Activated CD4-positive, alpha-beta T cell treated with anti-CD3 and anti-CD28 coated beads for 4 hours (primary cell): ENCODE data around the gene RNF224.

Experiments used
- DNase-seq, 2 donors: peaks; one replicate each; pipeline ENCODE4 v3.0.0-alpha.2; 2020

The RNF224 gene

DNA sequence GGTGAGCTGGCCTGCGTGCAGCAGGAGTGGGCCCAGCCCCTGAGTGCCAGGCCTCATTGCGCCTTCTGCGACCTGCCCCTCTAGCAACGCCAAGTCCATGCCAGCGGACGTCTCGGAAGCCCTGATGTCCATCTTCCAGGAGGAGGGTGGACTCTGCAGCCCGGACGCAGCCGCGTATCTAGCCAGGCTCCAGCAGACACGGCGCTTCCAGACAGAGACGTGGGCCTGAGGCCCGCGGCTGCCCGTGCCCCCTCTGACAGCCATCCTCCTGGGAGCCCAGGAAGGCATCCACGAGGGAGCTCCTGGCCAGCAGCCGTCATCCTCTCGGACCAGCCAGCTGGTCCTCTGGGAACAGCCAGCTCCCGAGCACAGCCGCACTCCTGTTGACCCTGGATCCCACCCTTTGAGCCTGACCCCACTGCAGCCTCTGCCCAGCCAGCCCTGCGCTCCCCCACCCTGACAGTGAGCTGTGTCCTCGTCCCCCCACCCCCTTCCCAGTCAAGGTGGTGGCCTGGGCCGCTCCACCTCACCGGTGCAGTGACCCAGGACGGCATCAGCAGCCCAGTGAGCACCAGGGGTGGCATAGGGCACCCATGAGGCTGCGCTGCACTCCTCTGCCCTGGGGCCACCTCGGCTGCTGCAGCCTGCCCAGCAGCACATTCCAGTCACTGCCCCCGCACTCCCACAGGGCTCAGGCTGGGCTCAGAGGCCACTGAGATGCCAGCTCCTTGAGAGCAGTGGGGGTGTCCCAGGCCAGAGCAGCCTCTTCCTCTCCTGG is 10.9 kb upstream of the RNF224 start:
- no peak for DNase-seq

DNA sequence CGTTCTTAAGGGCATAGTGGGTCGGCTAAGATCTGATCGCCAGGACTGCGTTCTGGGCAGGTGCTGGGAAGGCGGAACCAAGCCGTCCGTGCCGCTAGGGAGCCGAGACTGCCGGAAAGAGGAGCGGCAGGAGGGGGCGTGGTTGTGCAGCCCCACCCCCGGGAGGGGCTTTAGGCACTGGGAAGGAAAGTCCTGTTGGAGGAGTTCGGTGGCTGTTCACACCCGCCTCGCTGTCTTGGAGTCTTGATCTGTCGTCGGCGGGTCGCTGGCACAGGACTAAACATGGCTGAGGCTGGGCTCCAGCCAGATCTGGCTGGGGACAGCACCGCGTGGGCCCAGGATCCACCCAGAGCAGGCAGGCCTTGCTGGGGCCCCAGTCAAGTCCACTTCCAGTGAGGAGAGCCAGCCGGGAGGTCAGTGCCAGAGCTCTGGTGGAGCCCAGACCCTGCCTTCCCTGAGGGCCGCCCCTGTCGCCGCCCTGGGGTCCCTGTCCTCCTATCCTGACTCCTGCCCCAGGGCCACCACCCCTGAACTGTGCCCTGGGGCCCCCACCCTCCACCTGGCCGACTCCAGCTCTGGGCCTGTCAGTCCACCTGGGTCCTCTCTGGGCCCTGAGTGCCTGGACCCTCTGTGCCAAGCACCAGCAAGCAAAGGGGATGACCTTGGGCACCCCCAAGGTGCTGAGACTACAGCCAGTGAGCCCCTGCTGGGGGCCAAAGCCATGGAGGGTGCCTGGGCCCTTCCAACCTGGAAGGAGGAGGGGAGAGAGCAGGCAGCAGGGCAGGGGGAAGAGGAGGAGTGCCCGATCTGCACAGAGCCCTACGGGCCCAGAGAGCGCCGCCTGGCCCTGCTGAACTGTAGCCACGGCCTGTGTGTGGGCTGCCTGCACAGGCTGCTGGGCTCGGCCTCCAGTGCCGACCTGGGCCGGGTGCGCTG is 9.8 kb upstream of the RNF224 start:
- no peak for DNase-seq

DNA sequence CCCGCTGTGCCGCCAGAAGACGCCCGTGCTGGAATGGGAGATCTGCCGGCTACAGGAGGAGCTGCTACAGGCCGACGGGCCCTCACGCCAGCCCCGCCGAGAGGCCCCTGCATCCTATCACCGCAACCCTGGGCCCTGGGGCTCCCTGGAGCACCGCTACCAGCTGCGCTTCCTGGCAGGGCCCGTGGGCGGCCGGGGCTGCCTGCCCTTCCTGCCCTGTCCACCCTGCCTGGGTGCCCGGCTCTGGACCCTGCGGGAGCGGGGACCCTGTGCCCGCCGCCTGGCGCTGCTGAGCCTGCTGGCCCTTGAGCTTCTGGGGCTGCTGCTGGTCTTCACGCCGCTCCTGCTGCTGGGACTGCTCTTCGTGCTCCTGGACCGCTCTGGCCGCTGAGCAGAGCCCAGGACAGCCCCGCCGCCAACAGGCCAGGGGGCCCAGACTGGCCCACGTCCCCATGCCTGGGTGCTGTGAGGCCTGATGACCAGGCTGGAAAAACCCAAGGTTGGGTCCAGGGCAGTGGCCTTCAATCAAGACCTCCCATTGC is 9.0 kb upstream of the RNF224 start:
- DNase-seq = no peak

DNA sequence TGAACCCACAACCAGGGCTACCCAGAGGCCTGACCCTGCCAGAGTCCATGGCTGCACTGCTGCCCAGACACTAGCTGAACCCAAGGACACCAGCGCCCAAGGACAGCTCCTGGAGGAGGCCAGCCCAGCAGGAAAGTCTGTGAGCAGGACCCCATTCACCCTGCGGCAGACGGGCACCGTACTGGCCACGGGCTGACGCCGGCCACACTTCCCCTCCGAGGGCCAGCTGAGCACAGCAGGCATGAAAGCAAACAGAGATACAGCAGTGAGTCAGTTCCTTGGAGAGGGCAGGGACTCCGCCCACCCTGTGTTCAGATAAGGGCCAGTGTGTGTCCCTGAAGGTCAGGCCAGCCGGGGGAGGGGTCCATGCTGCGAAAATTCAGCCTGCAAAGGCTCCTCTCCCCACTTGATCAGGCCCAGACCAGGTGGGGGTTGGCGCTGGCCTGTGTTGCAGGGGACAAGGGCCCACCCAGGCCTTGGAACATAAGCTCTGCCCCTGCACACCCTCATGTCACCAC is 8.5 kb upstream of the RNF224 start:
- DNase-seq = no peak

DNA sequence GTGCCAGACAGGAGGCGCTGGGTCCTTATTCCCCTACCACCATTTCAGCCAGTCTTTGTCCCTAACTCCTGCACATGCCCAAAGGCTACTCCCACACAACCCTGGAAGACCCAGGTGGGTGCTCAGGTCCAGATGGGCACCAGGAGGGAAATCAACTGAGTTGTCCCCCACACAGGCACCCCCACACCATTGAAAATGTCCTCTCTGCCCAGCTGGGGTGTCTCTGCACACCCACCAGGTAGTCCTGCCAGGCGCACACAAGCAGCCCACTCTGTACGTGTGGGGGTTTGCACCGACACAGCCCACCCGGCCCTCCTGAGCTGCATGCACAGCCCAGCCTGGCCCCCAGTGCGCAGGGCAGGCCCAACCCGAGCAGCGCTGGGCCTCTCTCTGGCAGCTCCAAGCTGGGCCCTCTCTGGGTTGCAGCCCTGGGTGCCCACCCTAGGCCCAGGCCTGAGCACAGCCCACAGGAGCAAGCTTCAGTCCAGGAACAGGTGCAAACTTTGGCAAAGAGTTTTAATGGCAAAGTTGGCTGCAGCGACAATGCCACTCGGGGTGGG is 7.5 kb upstream of the RNF224 start:
- DNase-seq = no peak

DNA sequence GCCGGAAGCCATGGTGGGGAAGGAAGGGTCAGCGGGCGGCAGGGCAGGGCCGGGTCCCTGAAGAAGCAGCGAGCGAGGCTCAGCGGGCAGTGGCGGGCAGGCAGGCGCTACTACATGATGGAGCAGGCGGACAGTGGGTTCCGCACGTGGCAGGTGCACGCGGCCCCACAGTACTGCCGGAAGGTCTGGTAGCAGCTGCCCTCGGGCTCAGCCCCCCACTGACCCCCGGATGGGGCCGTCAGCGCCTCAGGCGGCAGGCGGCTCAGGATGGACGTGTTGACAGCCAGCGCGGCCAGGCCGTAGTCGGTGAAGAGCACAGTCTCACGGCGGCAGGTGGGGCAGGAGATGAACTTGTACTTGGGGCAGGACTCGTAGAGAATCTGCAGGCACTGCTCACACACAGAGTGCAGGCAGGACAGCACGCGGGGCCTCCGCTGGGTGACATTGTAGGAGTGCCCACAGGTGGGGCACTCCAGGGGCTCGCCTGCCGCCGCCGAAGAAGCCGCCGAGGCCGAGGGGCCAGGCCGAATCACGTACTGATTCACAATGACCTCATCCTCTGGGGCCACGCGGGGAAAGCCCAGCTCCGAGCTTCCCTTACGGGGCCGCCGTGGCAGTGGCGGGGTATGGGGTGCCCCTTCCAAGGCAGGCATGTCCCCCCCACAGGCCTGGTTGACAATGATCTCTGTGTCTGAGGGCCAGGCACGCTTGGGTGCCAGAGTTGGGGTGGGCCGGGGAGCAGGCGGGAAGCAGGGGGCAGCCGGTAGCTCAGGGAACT is 6.8 kb upstream of the RNF224 start:
- no peak for DNase-seq

DNA sequence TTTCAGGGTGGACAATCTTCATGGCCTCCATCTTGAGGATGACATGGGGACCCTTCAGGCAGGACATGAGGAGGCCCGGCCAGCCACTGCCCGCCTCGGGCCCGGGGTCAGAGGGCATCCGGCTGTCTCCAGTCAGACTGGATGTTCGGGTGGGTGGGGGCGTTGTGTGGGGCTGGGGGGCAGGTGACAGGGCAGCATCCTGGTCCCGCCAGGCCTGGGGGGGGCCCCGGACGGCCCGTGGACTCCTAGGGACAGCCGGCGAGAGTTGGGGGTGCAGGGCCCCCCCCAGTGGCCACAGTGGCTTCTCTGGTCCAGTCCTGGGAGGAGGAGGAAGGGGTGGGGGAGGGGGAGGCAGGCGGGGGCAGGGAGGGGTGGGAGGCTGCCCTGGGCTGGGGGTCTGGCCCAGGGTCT is 6.2 kb upstream of the RNF224 start:
- DNase-seq = no peak

DNA sequence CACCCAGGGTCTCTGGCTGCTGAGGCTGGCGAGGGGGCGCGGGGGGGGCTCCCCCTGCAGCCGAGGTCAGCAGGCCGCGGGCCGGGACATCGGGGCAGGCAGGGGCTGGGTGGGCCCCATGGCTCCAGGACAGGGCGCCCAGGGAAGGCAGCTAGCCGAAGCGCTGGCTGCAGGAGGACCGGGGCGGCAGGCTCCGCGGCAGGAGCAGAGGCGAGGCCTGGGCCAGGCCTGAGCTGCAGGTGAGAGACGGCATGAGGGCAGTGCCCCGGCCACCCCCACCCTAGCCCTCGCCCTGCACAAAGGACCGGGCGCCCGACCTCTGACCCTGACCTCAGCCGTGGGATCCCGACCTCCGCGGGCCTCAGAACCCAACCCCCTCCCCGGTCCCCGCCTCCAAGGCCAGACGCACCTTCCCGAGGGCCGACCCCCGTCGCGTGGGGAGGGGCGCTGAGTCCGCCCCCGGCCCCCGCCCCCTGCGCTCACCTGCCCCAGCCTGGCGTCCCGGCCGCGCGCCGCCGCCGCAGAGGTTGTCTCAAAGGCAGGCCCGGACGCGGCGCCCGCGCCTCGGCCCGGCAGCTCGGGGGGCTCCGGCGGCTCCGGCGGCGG is 5.7 kb upstream of the RNF224 start:
- no peak for DNase-seq

DNA sequence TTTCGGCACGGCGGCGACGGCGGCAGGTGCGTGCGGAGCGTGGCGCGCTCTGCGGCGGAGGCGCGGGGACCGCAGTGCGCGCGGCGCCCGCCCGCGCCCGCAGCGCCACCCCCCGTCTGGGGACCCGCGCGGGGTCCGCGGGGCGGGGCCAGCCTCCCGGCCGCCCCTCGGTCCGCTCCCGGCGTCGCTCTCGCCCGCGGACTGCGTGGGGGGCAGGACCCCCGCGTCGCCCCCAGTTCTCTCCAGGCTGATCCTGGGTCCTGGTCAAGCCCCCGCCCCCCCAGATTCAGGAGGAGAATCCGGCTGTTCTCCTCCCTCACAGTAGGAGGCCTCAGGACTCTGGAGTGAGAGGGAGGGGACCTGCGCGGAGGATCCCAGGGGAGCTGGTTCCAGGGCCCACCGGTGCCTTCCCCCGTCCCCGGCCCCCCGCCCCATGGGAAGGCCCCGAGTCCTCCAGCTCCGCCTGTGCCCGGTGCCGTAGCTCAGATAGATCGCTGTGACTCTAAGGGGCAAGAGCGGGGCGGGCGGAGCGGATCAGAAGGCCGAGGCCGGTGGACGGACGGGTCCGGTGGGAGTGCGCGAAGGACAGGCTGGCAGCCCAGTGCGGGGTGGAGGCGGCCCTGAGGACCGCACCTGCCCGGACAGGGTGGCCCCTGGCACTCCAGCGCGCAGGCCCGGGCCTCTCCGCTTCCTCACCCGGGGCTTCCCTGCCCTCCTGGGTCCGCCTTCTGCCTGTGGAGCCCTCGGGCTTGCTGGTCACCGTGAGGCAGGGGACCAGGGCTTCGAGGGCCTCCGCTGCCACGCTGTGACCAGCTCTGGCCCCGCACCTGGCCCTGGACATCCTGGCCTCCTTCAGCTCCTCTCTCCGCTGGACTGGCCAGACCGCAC is 4.9 kb upstream of the RNF224 start, which contains the start of gene RNF208:
Gene RNF208, minus strand, starts transcription at position 51 of the 888 bp plus-strand sequence. CDS start 1,028 bp downstream, outside the sequence.
- no peak for DNase-seq

DNA sequence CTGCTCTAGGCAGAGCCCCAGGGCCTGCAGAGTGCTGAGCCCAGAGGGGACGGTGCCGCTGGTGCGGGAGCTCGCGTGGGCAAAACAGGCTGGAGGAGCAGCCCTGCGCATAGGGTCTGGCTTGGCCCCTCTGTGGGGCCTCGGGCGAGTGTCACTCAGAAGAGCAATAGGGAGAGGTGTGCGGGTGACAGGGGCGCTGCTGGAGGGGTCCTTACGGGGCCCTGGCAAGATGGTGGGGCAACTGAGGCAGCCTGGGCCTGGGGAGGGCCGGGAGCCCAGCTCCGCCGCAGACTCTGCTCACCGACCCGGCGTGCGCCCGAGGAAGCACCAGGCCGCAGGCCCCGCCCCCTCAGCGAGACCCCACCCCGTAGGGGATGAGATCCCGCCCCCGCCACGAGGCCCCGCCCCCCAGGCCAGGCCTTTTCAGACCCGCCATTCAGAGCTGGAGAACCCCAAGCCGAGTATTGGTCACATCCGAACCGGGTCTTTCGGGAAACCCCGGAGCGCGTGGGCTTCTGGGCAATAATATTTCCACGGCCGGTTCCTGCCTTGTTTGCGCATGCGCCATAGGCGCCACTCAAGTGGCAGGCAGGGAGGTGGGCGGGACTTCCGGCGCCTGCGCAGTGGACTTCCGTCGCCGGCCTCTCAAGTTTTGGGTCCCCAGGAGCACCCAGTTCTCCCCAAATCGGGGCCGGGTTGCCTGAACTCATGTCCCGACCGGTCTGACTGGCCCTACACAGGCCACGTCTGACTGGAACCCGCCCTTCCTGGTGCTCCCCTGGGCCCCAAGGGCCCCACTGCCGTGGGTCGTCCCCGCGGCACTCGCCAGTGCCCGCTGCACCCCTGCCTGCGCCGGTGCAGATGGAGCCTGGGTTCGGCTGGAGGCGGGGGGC is 4.0 kb upstream of the RNF224 start:
- DNase-seq = peak; percentile 97 to 99

DNA sequence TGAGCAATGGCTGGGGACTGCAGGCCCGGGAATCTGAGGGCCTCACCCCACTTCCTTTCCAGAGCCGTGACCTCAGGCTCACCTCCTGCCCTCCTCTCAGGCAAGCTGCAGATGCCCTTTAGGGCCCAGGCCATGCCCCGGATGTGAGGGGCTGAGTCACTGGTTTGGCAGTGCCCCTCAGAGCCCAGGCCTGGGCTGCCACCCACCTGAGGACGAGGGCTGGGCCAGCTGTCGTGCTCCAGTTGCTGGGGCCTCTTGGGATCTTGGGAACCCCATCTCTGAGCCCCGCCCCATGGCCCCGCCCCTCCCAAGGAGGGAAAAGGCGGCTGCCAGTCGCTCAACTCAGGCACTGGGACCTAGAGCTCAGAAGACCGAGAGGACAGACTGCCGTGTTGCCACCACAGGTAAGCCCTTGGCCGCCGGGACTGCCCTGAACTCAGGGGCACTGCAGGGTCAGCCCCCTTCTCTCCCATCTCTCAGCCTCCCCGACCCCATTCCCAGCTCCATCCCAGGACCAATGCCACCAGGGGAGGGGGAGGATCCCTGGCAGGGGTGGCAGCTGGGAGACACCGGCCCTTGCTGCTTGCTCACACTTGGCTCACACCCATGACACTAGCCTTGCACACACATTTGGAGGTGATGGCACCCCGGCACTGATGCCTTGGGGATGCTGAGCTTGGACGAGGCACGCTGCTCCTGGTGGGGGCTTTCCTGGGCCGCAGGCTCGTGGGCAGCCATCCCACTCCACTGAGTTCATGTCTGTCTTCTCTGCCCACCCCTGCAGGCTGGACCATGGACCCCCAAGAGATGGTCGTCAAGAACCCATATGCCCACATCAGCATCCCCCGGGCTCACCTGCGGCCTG is 2.2 kb upstream of the RNF224 start, which contains the start of gene CYSRT1:
Gene CYSRT1, plus strand, starts transcription at position 345 of the 865 bp plus-strand sequence. Its CDS starts 448 bp downstream, at position 793.
- no peak for DNase-seq

DNA sequence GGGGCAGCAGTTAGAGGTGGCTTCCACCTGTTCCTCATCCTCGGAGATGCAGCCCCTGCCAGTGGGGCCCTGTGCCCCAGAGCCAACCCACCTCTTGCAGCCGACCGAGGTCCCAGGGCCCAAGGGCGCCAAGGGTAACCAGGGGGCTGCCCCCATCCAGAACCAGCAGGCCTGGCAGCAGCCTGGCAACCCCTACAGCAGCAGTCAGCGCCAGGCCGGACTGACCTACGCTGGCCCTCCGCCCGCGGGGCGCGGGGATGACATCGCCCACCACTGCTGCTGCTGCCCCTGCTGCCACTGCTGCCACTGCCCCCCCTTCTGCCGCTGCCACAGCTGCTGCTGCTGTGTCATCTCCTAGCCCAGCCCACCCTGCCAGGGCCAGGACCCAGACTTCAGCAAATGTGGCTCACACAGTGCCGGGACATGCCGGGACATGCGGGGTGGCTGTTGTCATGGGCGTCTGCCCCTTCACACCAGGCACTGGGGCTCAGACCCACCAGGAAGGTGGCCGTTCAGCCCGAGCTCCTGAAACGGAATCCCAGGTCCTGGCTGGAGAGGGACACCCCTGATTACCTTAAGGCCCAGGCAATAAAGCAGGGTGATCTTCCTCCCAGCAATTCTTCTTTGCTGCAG is 1.5 kb upstream of the RNF224 start:
- no peak for DNase-seq

DNA sequence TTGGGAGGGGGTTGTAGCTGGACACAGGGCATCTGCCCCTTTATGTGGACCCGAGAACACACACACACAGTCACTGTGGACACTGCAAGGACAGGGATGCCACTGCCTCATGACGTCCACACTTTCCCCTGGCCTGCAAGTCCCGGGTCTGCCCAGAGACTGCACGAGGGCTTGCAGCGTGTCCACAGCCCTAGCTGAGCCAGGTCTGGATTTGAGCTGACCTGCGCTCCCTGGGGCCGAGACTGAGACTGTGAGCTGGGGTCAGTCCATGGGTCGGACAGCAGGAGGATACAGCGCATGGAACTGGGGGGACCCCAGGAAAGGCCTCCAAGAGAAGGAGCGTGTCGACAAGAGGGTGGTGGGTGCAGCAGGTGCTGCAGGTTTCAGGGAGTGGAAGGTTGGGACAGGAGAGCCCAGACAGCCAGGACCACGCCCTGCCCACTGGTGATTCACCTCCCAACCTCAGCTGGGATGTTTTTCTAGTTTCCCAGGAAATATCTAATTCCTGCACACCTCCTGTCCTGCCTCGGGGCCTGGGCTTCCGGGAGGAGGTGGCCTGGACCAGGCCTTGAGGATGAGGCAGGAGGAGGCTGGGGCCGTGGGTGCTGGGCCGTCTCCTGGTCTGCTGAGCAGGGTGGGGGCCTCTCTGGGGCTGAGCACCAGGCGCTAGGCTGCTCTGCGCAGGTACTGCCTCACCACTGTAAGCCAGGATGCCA is 806 bp upstream of the RNF224 start:
- DNase-seq = no peak

DNA sequence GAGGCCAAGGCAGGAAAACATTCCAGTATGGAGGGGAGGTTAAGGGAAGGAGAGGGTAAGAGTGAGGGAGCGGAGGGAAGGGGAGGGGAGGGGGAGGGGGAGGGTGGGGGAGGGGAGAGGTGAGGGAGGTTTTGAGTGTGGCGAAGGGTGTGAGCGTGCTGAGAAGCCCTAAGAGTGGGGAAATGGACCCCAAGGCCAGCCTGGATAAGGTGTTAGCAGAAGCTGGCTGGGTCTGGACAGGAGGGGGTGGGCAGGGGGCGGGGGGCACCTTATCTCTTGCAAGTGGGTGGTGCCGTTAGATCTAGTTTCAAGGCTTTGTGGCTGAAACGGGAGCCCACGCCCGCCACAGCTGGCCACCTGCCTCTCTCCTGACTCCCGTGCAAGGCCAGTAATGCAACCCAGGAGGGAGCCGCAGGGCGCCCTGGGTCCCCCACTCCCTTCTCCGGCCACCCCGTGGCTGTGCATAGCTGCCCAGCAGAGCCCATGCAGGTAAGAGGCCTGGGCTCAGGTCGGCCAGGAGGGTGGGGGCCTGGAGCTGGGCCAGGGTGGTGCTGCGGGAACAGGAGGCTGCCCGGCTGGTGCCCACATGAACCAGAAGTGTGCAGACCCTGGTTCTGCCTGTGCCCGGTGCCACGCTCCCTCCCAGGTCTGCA is 677 bp downstream of the RNF224 start:
- DNase-seq = no peak

DNA sequence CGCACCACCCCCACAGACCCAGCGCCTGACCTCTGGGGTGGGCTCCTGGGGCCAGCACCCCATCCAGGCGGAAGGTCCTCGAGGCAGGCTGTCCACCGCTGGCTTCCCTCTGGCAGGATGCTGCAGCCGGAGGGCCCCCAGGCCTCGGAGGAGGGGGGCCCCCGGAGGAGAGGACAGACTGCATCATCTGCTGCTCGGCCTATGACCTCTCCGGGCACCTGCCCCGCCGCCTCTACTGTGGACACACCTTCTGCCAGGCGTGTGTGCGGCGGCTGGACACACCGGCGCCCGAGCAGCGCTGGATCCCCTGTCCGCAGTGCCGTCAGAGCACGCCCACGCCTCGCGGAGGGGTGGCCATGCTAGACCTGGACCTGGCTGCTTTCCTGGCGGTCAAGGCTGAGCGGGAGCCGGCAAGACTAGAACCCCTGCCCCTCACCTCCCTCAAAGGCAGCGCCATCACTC is 1.2 kb downstream of the RNF224 start:
- no peak for DNase-seq
